ENCODE data around the gene TUSC2.
"Not testable (repeated sequence)": the region's sequence is repeated elsewhere in the genome, so short reads cannot be mapped to it uniquely, and the experiment has no call there.

The TUSC2 gene

DNA sequence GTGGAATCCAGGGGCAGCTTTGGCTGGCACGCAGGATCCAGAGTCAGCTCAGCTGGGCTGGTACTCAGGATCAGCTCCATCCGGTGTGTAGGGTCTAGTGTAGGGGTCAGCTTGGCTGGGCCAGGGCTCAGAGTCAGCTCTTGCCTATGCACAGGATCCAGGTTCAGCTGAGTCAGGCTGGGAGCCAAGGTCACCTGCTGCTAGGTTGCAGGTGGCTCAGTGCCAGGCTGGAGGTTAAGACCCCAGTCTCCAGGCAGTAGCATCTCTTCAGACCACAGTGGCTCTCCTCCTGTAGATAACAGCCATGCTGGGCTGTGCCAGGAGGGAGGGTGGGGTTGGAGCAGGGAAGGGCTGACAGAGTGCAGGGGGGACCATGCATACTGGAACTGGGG is 30.6 kb downstream of the TUSC2 start:
- DNase-seq (ENCODE audit: extremely low read depth in 1 of 2, low read depth in 1 of 2): no peak

DNA sequence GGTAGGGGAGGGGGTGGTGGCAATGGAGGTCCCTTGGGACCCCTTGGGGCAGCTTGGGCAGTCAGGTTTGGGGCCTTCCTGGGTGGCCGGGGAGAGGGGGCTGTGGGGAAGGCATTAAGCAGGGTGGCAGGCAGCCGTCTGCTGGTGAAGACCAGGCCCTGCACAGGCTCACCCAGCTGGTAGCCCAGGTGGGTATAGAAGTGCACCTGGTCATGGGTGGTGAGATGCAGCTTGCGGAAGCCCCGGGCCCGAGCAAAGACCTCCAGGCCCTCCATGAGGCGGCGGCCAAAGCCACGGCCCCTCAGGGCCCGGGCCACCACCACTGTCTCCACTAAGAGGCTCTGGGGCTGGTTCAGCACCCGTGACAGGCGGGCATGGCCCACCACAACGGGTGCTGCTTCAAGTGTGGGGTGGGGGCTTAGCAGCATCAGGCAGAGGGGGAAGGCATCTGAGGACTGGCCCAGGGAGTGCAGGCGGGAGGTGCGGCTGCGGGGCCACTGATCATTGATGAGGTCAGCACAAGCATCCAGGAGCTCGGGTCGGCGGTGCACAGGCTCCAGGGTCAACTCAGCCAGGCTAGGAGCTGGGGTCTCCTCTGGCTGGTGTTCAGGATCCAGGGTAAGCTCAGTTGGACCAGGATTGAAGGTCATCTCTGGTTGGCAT is 31.2 kb downstream of the TUSC2 start:
- no peak for DNase-seq (ENCODE audit: extremely low read depth in 1 of 2, low read depth in 1 of 2)

- DNase-seq (ENCODE audit: extremely low read depth in 1 of 2, low read depth in 1 of 2): no peak
Measured at GRCh38 chr3:50295553-50296431, 32.2 kb downstream of the TUSC2 start.

GRCh38 chr3:50294492-50295403 is 33.3 kb downstream of the TUSC2 start:
- DNase-seq (ENCODE audit: extremely low read depth in 1 of 2, low read depth in 1 of 2): no peak

- no peak for DNase-seq (ENCODE audit: extremely low read depth in 1 of 2, low read depth in 1 of 2)
Measured at GRCh38 chr3:50294089-50294488, 33.9 kb downstream of the TUSC2 start.

DNA sequence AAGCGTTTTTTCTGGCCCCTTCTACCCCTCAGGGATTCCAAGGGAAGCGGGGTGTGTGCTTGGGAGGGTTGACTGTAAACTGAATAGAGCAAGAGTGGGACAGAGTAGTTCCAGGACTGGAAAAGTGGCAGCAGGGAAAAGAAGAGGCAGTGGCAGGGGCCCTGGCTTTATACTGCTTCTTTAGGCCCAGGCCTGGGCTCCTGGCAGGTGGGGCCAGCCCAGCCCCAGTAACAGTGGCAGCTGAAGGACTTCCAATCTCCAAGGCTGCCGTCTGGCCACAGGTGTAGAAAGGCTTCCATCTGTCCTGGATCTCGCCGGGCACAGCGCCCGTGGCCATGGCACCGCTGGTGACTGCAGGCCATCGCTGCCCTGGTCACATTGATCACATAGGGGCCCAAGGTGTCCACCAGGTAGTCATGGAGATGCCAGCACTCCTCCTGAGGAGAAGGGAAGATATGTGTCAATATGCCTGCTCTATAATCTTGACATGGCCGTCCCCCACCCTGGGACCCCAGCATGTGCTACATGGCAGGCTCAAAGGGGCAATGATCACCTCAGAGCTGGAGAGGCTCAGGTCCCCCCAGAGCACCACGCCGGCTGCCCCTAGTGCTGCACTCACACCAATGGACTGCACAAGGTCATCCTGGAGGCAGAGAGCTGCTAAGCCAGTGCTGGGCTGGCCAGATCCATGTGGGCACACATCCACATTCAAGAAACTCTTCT is 34.8 kb downstream of the TUSC2 start:
- no peak for DNase-seq (ENCODE audit: extremely low read depth in 1 of 2, low read depth in 1 of 2)

DNA sequence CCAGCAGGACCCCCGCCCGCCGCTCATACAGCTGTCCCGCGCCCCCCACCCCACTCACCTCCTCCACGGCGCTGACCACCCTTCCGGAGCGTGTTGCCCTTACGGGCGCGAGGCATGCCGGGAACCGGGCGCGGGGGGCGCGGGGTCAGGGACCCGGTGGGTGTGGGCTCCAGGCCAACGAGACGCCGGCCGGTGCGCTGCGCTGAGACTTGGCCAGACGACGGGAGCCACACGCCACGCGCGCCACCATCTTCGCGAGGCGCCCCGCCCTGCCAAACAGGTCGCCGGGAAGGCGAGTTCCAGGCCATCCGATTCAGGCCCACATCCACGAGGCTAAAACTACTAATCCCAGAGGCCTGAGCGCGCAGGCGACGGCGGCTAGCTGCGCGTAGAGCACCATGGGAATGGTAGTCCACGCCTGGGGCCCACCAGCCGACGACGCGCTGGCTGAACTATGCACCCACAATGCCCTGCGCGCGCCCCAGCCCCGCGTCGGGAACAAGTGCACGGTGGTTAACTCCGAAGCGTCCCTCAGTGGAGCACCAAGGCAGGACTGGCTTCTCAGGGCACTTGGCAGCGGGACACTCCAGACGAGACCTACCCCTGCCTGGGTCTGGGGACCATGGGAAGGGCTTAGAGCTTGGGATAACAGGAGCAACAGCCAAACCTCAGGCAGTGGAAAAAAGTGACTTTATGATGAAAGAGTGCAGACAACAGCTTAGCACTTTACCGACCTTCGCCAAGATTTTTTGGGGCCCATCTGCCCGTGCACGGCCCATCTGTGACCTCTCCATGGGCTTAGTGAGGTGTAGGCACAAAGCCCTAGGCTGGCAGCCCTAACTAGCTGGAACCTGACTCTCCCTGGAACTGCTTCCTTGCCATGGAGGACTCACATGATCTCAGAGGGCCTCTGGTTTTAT is 35.6 kb downstream of the TUSC2 start, which contains the start of gene IFRD2:
Gene IFRD2 (minus strand): TSS at position 271 of the 920 bp plus-strand sequence. CDS start 155 bp downstream, at position 116.
- DNase-seq (ENCODE audit: extremely low read depth in 1 of 2, low read depth in 1 of 2): peak; percentile 88 to 89

GRCh38 chr3:50290161-50290641 is 37.8 kb downstream of the TUSC2 start:
- no peak for DNase-seq (ENCODE audit: extremely low read depth in 1 of 2, low read depth in 1 of 2)

DNA sequence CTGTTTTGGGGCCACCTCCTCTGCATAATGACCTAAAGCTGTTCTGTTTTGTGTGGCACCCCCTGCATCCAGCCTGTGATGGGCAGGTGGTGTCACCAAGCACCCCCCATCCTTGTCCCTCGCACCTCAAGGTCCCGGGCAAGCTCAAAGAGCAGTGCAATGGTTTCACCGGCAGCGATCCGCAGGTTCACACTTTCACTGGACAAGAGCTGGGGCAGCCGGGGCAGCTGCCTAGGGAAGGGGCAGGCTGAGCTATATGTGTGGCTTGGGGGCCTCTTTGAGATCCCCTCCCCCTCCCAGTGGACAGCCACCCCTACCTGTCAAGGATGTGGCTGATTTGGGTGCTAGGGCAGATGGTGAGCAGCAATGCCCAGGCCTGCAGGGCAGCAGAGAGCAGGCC is 38.9 kb downstream of the TUSC2 start:
- DNase-seq (ENCODE audit: extremely low read depth in 1 of 2, low read depth in 1 of 2): no peak

DNA sequence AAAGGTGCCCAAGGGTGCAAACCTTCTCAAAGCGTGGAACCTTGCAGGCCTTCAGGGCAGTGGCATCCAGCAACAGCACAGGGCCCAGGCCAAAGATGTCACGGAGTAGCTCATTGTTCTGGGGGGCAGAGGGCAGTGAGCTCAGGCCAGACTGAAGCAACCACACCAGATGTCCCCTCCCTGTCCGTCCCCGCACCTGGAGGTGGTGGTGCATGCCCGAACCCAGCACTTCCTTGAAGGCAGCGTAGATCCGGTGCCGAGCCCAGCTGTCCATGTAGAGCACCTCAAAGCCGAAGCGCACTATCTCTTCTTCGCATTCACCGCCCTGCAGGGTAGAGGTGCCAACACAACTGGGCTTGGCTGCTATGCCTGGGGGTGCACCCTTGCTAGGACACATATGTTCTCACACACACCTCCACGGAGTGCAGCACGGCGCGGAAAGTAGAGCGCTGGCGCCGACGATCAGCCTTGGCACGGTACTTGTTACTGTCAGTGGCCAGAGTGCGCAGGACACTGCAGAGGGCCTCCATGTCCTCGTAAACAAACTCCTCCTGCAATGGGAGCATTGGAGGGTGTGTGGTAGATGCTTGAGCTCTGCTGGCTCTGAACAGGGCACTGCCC is 39.5 kb downstream of the TUSC2 start:
- no peak for DNase-seq (ENCODE audit: extremely low read depth in 1 of 2, low read depth in 1 of 2)

GRCh38 chr3:50287262-50287661 is 40.8 kb downstream of the TUSC2 start:
- DNase-seq (ENCODE audit: extremely low read depth in 1 of 2, low read depth in 1 of 2): no peak

DNA sequence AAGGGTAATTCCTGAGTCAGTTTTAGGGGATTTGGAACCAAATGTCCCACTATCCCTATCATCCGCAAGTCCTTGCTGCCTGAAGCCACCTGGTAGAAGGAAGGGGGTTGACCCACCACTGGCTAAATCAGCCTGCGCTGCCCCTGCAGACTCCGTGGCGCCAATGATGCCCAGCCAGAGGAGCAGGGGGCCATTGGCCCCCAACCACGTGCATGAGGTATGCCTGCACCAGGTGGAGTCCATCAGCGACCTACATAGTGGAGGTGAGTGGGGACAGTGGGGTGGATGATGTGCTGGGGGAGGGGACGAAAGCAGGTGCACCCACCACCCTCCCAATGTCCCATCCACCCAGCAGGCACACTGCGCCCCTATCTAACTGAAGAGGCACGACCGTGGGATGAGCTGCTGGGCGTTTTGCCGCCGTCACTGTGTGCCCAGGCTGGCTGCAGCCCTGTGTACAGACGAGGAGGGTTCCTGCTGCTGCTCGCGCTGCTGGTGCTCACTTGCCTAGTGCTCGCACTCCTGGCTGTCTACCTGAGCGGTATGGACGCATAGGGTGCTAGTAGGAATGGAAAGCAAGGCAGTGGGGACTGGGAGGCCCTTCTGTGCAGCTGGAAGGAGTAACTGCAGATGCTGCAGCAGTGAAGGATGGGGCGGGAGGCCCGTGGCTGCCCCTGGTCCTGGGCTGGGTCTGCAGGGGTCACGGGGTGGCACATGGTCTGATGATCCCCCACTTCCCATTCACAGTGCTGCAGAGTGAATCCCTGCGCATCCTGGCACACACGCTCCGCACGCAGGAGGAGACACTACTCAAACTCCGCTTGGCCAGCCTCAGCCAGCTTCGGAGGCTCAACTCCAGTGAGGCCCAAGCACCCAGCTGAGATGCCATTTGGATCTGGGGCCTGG is 41.4 kb downstream of the TUSC2 start:
- DNase-seq (ENCODE audit: extremely low read depth in 1 of 2, low read depth in 1 of 2): no peak

- DNase-seq (ENCODE audit: extremely low read depth in 1 of 2, low read depth in 1 of 2): not testable (repeated sequence)
Measured at GRCh38 chr3:50284121-50284520, 43.9 kb downstream of the TUSC2 start.

DNA sequence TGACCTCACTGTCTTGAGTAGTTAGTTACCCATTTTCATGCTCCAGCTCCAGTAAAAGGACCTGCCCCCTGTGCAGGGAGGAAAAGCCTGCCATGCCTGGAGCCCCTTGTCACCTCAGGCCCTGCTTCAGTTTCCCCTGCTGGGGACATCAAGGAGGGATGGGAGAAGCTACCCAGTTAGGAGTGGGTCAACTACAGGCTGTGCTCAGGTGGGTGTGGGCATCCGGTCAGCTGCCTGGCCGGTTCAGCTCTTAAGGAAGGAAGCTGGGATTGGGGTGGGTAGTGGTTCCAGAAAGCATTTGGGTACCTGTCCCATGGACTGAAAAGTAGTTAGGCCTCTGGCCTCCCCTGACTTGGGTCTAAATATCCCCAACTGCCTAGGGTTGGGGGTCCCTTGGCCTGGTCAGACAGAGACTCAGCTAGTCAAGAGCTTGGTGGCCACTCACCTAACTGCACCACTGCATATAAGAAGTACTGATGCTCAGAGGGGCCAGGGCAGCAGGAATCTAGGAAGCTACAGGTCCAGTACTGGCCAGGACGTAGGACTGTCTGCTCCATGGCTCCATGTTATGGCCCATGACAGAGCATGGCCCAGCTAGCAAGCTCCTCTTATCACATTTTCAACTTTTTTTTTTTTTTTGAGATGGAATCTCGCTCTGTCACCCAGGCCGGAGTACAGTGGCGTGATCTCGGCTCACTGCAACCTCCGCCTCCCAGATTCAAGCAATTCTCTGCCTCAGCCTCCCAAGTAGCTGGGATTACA is 48.6 kb downstream of the TUSC2 start:
- no peak for DNase-seq (ENCODE audit: extremely low read depth in 1 of 2, low read depth in 1 of 2)

DNA sequence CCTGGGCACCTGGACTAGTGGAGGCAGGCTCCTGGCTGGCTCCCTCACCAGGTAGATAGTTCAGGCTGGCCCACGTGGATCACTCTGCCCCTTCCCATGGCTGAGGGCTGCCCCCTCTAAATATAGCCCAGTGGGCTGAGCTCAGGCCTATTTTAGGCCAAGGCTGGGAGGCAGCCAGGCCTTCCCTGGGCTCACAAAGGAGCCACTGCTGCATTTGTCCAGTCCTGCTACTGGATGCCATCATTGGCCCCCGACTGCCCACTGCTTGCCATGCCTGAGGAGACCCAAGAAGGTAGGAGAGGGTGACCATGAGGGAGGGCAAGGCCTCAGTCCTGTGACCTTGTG is 49.2 kb downstream of the TUSC2 start, which contains the start of gene LSMEM2:
Gene LSMEM2 (plus strand): TSS at position 208 of the 345 bp plus-strand sequence. CDS start 27 bp downstream, at position 235.
- no peak for DNase-seq (ENCODE audit: extremely low read depth in 1 of 2, low read depth in 1 of 2)

GRCh38 chr3:50278123-50278879 is 49.7 kb downstream of the TUSC2 start:
- DNase-seq (ENCODE audit: extremely low read depth in 1 of 2, low read depth in 1 of 2): no peak

Data from activated CD8-positive, alpha-beta memory T cell treated with anti-CD3 and anti-CD28 coated beads for 1 hour (primary cell).